A549 (cell line): ENCODE data around the gene HIVEP3. TPM values are rescaled to one million over a fixed set of nuclear protein-coding genes. Genes with fewer than 3 reads are reported as not detected.

Experiments
- ATAC-seq, 2 experiments: fragments of 200-7000 bp in 1 of 2; fragments of >200 bp in 1 of 2; cut with Nextera tagmentation in 1 of 2; cut with Tn5 transposase in 1 of 2; 3 replicates each; pipeline versions ENCODE4 v1.8.0 to v1.9.1; 2018 to 2020; ENCODE audit warnings: mild to moderate bottlenecking in 1 of 2, moderate library complexity in 1 of 2
- CTCF ChIA-PET: fragments of 300-600 bp; sonication (Branson Sonifier 250); formaldehyde crosslinking; extraction: SDS; loops from one replicate; lab custom pipeline; 2021; ENCODE audit warnings: antibody characterized with exemption, inconsistent platforms; lab: Yijun Ruan, JAX
- POLR2A ChIA-PET: fragments of 350-600 bp; formaldehyde crosslinking; extraction: SDS; loops from one replicate; lab custom pipeline; 2021; ENCODE audit warnings: antibody characterized with exemption, inconsistent platforms; lab: Yijun Ruan, JAX
- DNase-seq, 2 experiments: peaks; one replicate each; pipeline versions ENCODE4 v3.0.0 to v3.0.0-alpha.2; 2011 to 2016; ENCODE audit warnings: low read depth in 1 of 2, low spot score in 1 of 2
- FAIRE-seq: peaks from 2 replicates; lab custom pipeline; 2011; peaks lifted over from hg19 to GRCh38; lab: Jason Lieb, UNC
- H3K27ac ChIP-seq, 2 experiments: fragments of >200 bp; sonication (Bioruptor Twin); formaldehyde crosslinking; 3 replicates each; pipeline ENCODE4 v1.5.1; 2016 to 2017
- H3K4me1 ChIP-seq: fragments of >200 bp; sonication (Bioruptor Twin); formaldehyde crosslinking; 3 replicates; pipeline ENCODE4 v1.6.1; 2016
- H3K4me2 ChIP-seq: fragments of >200 bp; sonication (Bioruptor Twin); formaldehyde crosslinking; 3 replicates; pipeline ENCODE4 v1.6.1; 2016
- H3K4me3 ChIP-seq: fragments of >200 bp; sonication (Bioruptor Twin); formaldehyde crosslinking; 3 replicates; pipeline ENCODE4 v1.5.1; 2016
- H3K9me3 ChIP-seq: fragments of >200 bp; sonication (Bioruptor Twin); formaldehyde crosslinking; 3 replicates; pipeline ENCODE4 v1.6.1; 2016
- BCL3 ChIP-seq: fragments of >200 bp; sonication (Bioruptor Twin); formaldehyde crosslinking; IDR thresholded peaks from 3 replicates; pipeline ENCODE4 v1.6.1; 2016
- CBX8 ChIP-seq: fragments of 200-600 bp; sonication (generic); IDR thresholded peaks from 2 replicates; pipeline ENCODE4 v1.6.1; 2016
- CHD2 ChIP-seq: fragments of 150-350 bp; IDR thresholded peaks from 2 replicates; pipeline ENCODE4 v1.6.1; 2014; ENCODE audit warnings: low read length; ENCODE audit not compliant: partially characterized antibody
- CHD4 ChIP-seq: fragments of 200-600 bp; sonication (generic); IDR thresholded peaks from 2 replicates; pipeline ENCODE4 v1.6.1; 2016; ENCODE audit warnings: antibody characterized with exemption, mild to moderate bottlenecking, borderline replicate concordance
- CTCF ChIP-seq: fragments of >200 bp; sonication (Bioruptor Twin); formaldehyde crosslinking; IDR thresholded peaks from 3 replicates; pipeline ENCODE4 v1.5.1; 2016
- EHF ChIP-seq: fragments of 250-450 bp; sonication (Bioruptor Pico); IDR thresholded peaks from 2 replicates; pipeline ENCODE4 v1.5.0; 2020; ENCODE audit warnings: mild to moderate bottlenecking
- EHMT2 ChIP-seq: fragments of 200-600 bp; sonication (generic); IDR thresholded peaks from 2 replicates; pipeline ENCODE4 v1.6.1; 2016; ENCODE audit warnings: antibody characterized with exemption, low read depth, mild to moderate bottlenecking, moderate library complexity
- FOSB ChIP-seq: fragments of 250-450 bp; sonication (Bioruptor Pico); IDR thresholded peaks from 2 replicates; pipeline ENCODE4 v1.5.0; 2020; ENCODE audit warnings: mild to moderate bottlenecking, moderate library complexity
- FOSL2 ChIP-seq, 2 experiments: fragments of 450-650 bp in 1 of 2; fragments of >200 bp in 1 of 2; sonication (Bioruptor Twin) in 1 of 2; formaldehyde crosslinking; IDR thresholded peaks; 2 replicates each; pipeline versions ENCODE4 v1.5.0 to v1.6.1; 2016 to 2020; ENCODE audit warnings: mild to moderate bottlenecking in 1 of 2, moderate library complexity in 1 of 2
- FOXS1 ChIP-seq: fragments of 250-450 bp; sonication (Bioruptor Pico); IDR thresholded peaks from 2 replicates; pipeline ENCODE4 v1.5.0; 2020; ENCODE audit warnings: mild to moderate bottlenecking, moderate library complexity
- HES2 ChIP-seq: fragments of >200 bp; sonication (Bioruptor Twin); formaldehyde crosslinking; IDR thresholded peaks from 2 replicates; pipeline ENCODE4 v1.6.1; 2016
- HOXA7 ChIP-seq: fragments of 250-450 bp; sonication (Bioruptor Pico); IDR thresholded peaks from 2 replicates; pipeline ENCODE4 v1.5.0; 2020; ENCODE audit warnings: mild to moderate bottlenecking, moderate library complexity
- HOXB5 ChIP-seq: fragments of 250-450 bp; sonication (Bioruptor Pico); IDR thresholded peaks from 2 replicates; pipeline ENCODE4 v1.5.0; 2020; ENCODE audit warnings: mild to moderate bottlenecking, moderate library complexity
- KDM5A ChIP-seq: fragments of 200-600 bp; sonication (generic); IDR thresholded peaks from 2 replicates; pipeline ENCODE4 v1.6.1; 2016; ENCODE audit warnings: antibody characterized with exemption, mild to moderate bottlenecking
- MAFK ChIP-seq: fragments of 450-650 bp; IDR thresholded peaks from 2 replicates; pipeline ENCODE4 v1.6.1; 2014; ENCODE audit not compliant: partially characterized antibody
- MAX ChIP-seq: IDR thresholded peaks from 2 replicates; pipeline ENCODE4 v1.6.1; 2012
- NFE2L2 ChIP-seq: fragments of 150-350 bp; conservative IDR thresholded peaks from 2 replicates; pipeline ENCODE4 v1.6.1; 2014; ENCODE audit warnings: low read length
- NPAS2 ChIP-seq: fragments of 250-450 bp; sonication (Bioruptor Pico); IDR thresholded peaks from 2 replicates; pipeline ENCODE4 v1.8.0; 2022; ENCODE audit warnings: mild to moderate bottlenecking, moderate library complexity, borderline replicate concordance
- POLR2A ChIP-seq: IDR thresholded peaks from 2 replicates; pipeline ENCODE4 v1.6.1; 2012; ENCODE audit warnings: mild to moderate bottlenecking, low read length
- RAD21 ChIP-seq, 2 experiments: fragments of >200 bp in 1 of 2; sonication (Bioruptor Twin) in 1 of 2; formaldehyde crosslinking in 1 of 2; IDR thresholded peaks in 1 of 2; conservative IDR thresholded peaks in 1 of 2; 2 replicates in 1 of 2; 3 replicates in 1 of 2; pipeline ENCODE4 v1.6.1; 2012 to 2018; ENCODE audit warnings: inconsistent platforms in 1 of 2
- RARB ChIP-seq: fragments of 250-450 bp; sonication (Bioruptor Pico); IDR thresholded peaks from 2 replicates; pipeline ENCODE4 v1.8.0; 2021; ENCODE audit warnings: mild to moderate bottlenecking, moderate library complexity
- RCOR1 ChIP-seq: fragments of 150-350 bp; IDR thresholded peaks from 2 replicates; pipeline ENCODE4 v1.6.1; 2014; ENCODE audit warnings: antibody characterized with exemption, low read length, low read depth
- RNF2 ChIP-seq: fragments of 200-600 bp; sonication (generic); IDR thresholded peaks from 2 replicates; pipeline ENCODE4 v1.6.1; 2016; ENCODE audit warnings: low read depth, mild to moderate bottlenecking, antibody characterized with exemption, moderate library complexity, borderline replicate concordance
- TP53 ChIP-seq: fragments of 250-450 bp; sonication (Bioruptor Pico); IDR thresholded peaks from 2 replicates; pipeline ENCODE4 v1.5.0; 2021; ENCODE audit warnings: mild to moderate bottlenecking, moderate library complexity
- ZFP36 ChIP-seq: fragments of 450-650 bp; IDR thresholded peaks from 2 replicates; pipeline ENCODE4 v1.6.1; 2014; ENCODE audit warnings: borderline replicate concordance; ENCODE audit not compliant: partially characterized antibody
- ZSCAN20 ChIP-seq: fragments of 250-450 bp; sonication (Bioruptor Pico); IDR thresholded peaks from 2 replicates; pipeline ENCODE4 v1.8.0; 2022; ENCODE audit warnings: mild to moderate bottlenecking, moderate library complexity
- WGBS: methylation state at CpG from one replicate; pipeline ENCODE4 v1.1.6; 2017; ENCODE audit errors: missing lambda C conversion rate; 5-methylcytosine and 5-hydroxymethylcytosine counted together
- polyA plus RNA-seq, 4 experiments: library from polyadenylated mRNA; depleted of rRNA in 3 of 4; stranded (reverse); fragments of >200 nt; fragmentation: RNase III in 1 of 4; extraction: RNeasy Plus Mini Kit Qiagen cat#74134 plus additional on column Dnase treatment in 1 of 4; gene quantifications; 2 replicates in 3 of 4; 3 replicates in 1 of 4; pipeline ENCODE4 v1.2.3, GENCODE V29; 2011 to 2017

Gene HIVEP3
- polyA plus RNA-seq, 2 of the 4 experiments (the other 2 are of a cell fraction), result 1.5 to 2.0 TPM

- ChIA-PET POLR2A (no interaction called here), CTCF (no interaction called here)
- Histone ChIP-seq H3K4me3 (no peak overlapping the region), H3K4me2 (no peak overlapping the region), H3K9me3 (no peaks in the 10 kb centered on the region), H3K27ac (no peak overlapping the region), H3K4me1 (no peaks in the 10 kb centered on the region)
- no peak for FAIRE-seq
- DNase-seq, result no peak
- WGBS, result 92% methylated on average over 4 of the region's 5 CpGs
- no peak for ATAC-seq
- no peak for TF ChIP-seq POLR2A
- TF ChIP-seq FOXS1 (CRISPR knock-in tag), result no peak
- no peak for TF ChIP-seq FOSB (CRISPR knock-in tag)
- TF ChIP-seq HES2, result no peak
- TF ChIP-seq RAD21 (conservative IDR thresholded peaks at IDR 0.05 in 1 of 2, IDR thresholded peaks at IDR 0.05 in 1 of 2), result no peak
- TF ChIP-seq BCL3, result no peak
Observed at GRCh38 chr1:41833519-41834000, 85.2 kb downstream of the HIVEP3 start.

- Histone ChIP-seq H3K4me1 (no peaks in the 10 kb centered on the region), H3K27ac (no peak overlapping the region), H3K4me2 (no peak overlapping the region)
- ChIA-PET POLR2A (no interaction called here), CTCF (interaction anchor here (1.2 kb wide), 1 partner anchor 104 kb away, joined by 3 read pairs; no protein-coding TSS in a partner anchor)
- ATAC-seq (no peak), DNase-seq (no peak), FAIRE-seq (no peak)
- 88% methylated on average over 3 of the region's 3 CpGs for WGBS
- TF ChIP-seq HES2 (no peak), CTCF (no peak), BCL3 (no peak), RAD21 (conservative IDR thresholded peaks at IDR 0.05 in 1 of 2, IDR thresholded peaks at IDR 0.05 in 1 of 2) (no peak), CHD4 (no peak), FOSL2 (IDR thresholded peaks at IDR 0.05) (no peak), FOSL2 (CRISPR knock-in tag; IDR thresholded peaks at IDR 0.05) (no peak), NFE2L2 (no peak), KDM5A (no peak), MAFK (no peak), TP53 (CRISPR knock-in tag) (no peak), ZFP36 (no peak), HOXA7 (CRISPR knock-in tag) (no peak), EHF (CRISPR knock-in tag) (no peak), POLR2A (no peak), ZSCAN20 (CRISPR knock-in tag) (no peak)
- TF ChIP-seq, all 56 proteins: peak for 0
- H3K9me3 ChIP-seq, result no peaks in the 10 kb centered on the region
- no peak overlapping the region for H3K4me3 ChIP-seq
Observed at GRCh38 chr1:41830726-41831125, 88.0 kb downstream of the HIVEP3 start.

- ATAC-seq (no peak), DNase-seq (no peak), FAIRE-seq (no peak)
- no peak overlapping the region for H3K27ac ChIP-seq
- 41% methylated on average over 4 of the region's 4 CpGs for WGBS
- H3K4me1 ChIP-seq, result no peaks in the 10 kb centered on the region
- ChIA-PET POLR2A (no interaction called here), CTCF (no interaction called here)
- H3K4me2 ChIP-seq, result no peak overlapping the region
- H3K4me3 ChIP-seq, result no peak overlapping the region
- H3K9me3 ChIP-seq, result no peaks in the 10 kb centered on the region
- no peak for TF ChIP-seq NPAS2 (CRISPR knock-in tag)
- no peak for TF ChIP-seq MAX
- TF ChIP-seq FOXS1 (CRISPR knock-in tag), result no peak
- no peak for TF ChIP-seq CHD4
- TF ChIP-seq RARB, result no peak
- TF ChIP-seq EHMT2, result no peak
- TF ChIP-seq BCL3, result no peak
- no peak for TF ChIP-seq CHD2
- no peak for TF ChIP-seq HES2
- TF ChIP-seq RNF2, result no peak
- no peak for TF ChIP-seq RCOR1
- TF ChIP-seq HOXB5 (CRISPR knock-in tag), result no peak
- no peak for TF ChIP-seq CBX8
Observed at GRCh38 chr1:41827991-41828570, 90.6 kb downstream of the HIVEP3 start.
